ENCODE data around the gene CUL3. TPM values are rescaled to one million over a fixed set of nuclear protein-coding genes. Genes with fewer than 3 reads are reported as not detected.

CUL3 gene
- total and polyA plus RNA-seq, 2 experiments from 2014 or later = 86.0 to 125 TPM

DNA sequence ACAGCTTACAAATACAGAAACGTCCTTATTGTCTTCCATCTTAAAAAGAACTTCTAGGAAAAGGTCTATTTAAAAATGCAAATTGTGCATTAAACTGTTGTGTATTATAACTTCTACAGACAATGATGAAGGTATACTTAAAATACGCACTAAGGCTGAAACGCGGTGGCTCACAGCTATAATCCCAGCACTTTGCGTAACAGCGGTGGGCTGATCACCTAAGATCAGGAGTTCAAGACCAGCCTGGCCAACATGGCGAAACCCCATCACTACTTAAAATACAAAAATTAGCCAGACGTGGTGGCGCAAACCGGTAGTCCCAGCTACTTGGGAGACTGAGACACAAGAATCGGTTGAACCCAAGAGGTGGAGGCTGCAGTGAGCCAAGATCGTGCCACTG is 4.9 kb downstream of the CUL3 start (continued):
- TF ChIP-seq, protein P1, sequence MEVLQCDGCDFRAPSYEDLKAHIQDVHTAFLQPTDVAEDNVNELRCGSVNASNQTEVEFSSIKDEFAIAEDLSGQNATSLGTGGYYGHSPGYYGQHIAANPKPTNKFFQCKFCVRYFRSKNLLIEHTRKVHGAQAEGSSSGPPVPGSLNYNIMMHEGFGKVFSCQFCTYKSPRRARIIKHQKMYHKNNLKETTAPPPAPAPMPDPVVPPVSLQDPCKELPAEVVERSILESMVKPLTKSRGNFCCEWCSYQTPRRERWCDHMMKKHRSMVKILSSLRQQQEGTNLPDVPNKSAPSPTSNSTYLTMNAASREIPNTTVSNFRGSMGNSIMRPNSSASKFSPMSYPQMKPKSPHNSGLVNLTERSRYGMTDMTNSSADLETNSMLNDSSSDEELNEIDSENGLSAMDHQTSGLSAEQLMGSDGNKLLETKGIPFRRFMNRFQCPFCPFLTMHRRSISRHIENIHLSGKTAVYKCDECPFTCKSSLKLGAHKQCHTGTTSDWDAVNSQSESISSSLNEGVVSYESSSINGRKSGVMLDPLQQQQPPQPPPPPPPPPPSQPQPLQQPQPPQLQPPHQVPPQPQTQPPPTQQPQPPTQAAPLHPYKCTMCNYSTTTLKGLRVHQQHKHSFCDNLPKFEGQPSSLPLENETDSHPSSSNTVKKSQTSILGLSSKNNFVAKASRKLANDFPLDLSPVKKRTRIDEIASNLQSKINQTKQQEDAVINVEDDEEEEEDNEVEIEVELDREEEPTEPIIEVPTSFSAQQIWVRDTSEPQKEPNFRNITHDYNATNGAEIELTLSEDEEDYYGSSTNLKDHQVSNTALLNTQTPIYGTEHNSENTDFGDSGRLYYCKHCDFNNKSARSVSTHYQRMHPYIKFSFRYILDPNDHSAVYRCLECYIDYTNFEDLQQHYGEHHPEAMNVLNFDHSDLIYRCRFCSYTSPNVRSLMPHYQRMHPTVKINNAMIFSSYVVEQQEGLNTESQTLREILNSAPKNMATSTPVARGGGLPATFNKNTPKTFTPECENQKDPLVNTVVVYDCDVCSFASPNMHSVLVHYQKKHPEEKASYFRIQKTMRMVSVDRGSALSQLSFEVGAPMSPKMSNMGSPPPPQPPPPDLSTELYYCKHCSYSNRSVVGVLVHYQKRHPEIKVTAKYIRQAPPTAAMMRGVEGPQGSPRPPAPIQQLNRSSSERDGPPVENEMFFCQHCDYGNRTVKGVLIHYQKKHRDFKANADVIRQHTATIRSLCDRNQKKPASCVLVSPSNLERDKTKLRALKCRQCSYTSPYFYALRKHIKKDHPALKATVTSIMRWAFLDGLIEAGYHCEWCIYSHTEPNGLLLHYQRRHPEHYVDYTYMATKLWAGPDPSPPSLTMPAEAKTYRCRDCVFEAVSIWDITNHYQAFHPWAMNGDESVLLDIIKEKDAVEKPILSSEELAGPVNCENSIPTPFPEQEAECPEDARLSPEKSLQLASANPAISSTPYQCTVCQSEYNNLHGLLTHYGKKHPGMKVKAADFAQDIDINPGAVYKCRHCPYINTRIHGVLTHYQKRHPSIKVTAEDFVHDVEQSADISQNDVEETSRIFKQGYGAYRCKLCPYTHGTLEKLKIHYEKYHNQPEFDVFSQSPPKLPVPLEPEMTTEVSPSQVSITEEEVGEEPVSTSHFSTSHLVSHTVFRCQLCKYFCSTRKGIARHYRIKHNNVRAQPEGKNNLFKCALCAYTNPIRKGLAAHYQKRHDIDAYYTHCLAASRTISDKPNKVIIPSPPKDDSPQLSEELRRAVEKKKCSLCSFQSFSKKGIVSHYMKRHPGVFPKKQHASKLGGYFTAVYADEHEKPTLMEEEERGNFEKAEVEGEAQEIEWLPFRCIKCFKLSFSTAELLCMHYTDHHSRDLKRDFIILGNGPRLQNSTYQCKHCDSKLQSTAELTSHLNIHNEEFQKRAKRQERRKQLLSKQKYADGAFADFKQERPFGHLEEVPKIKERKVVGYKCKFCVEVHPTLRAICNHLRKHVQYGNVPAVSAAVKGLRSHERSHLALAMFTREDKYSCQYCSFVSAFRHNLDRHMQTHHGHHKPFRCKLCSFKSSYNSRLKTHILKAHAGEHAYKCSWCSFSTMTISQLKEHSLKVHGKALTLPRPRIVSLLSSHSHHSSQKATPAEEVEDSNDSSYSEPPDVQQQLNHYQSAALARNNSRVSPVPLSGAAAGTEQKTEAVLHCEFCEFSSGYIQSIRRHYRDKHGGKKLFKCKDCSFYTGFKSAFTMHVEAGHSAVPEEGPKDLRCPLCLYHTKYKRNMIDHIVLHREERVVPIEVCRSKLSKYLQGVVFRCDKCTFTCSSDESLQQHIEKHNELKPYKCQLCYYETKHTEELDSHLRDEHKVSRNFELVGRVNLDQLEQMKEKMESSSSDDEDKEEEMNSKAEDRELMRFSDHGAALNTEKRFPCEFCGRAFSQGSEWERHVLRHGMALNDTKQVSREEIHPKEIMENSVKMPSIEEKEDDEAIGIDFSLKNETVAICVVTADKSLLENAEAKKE (CRISPR knock-in tag; IDR thresholded peaks at IDR 0.05) = no peak
- no peak for TF ChIP-seq EZH2phosphoT487 (IDR thresholded peaks at IDR 0.05; ENCODE audit: unreplicated experiment)
- no peak for TF ChIP-seq NANOG (IDR thresholded peaks at IDR 0.05; ENCODE audit: borderline replicate concordance)
- no peak for TF ChIP-seq CREB1 (CRISPR knock-in tag; IDR thresholded peaks at IDR 0.05; ENCODE audit: low read depth)
- TF ChIP-seq ZNF114 (CRISPR knock-in tag; IDR thresholded peaks at IDR 0.05) = no peak
- TF ChIP-seq, protein P2, sequence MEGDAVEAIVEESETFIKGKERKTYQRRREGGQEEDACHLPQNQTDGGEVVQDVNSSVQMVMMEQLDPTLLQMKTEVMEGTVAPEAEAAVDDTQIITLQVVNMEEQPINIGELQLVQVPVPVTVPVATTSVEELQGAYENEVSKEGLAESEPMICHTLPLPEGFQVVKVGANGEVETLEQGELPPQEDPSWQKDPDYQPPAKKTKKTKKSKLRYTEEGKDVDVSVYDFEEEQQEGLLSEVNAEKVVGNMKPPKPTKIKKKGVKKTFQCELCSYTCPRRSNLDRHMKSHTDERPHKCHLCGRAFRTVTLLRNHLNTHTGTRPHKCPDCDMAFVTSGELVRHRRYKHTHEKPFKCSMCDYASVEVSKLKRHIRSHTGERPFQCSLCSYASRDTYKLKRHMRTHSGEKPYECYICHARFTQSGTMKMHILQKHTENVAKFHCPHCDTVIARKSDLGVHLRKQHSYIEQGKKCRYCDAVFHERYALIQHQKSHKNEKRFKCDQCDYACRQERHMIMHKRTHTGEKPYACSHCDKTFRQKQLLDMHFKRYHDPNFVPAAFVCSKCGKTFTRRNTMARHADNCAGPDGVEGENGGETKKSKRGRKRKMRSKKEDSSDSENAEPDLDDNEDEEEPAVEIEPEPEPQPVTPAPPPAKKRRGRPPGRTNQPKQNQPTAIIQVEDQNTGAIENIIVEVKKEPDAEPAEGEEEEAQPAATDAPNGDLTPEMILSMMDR (conservative IDR thresholded peaks at IDR 0.05; ENCODE audit: low read depth in 2 of 2) = no peak
- no peak for TF ChIP-seq STAT1 (IDR thresholded peaks at IDR 0.05; ENCODE audit: unreplicated experiment)
- TF ChIP-seq JUNB (IDR thresholded peaks at IDR 0.05; ENCODE audit: unreplicated experiment) = no peak
- TF ChIP-seq, protein P3, sequence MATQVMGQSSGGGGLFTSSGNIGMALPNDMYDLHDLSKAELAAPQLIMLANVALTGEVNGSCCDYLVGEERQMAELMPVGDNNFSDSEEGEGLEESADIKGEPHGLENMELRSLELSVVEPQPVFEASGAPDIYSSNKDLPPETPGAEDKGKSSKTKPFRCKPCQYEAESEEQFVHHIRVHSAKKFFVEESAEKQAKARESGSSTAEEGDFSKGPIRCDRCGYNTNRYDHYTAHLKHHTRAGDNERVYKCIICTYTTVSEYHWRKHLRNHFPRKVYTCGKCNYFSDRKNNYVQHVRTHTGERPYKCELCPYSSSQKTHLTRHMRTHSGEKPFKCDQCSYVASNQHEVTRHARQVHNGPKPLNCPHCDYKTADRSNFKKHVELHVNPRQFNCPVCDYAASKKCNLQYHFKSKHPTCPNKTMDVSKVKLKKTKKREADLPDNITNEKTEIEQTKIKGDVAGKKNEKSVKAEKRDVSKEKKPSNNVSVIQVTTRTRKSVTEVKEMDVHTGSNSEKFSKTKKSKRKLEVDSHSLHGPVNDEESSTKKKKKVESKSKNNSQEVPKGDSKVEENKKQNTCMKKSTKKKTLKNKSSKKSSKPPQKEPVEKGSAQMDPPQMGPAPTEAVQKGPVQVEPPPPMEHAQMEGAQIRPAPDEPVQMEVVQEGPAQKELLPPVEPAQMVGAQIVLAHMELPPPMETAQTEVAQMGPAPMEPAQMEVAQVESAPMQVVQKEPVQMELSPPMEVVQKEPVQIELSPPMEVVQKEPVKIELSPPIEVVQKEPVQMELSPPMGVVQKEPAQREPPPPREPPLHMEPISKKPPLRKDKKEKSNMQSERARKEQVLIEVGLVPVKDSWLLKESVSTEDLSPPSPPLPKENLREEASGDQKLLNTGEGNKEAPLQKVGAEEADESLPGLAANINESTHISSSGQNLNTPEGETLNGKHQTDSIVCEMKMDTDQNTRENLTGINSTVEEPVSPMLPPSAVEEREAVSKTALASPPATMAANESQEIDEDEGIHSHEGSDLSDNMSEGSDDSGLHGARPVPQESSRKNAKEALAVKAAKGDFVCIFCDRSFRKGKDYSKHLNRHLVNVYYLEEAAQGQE (IDR thresholded peaks at IDR 0.05; ENCODE audit: unreplicated experiment) = no peak
- TF ChIP-seq, protein P4, sequence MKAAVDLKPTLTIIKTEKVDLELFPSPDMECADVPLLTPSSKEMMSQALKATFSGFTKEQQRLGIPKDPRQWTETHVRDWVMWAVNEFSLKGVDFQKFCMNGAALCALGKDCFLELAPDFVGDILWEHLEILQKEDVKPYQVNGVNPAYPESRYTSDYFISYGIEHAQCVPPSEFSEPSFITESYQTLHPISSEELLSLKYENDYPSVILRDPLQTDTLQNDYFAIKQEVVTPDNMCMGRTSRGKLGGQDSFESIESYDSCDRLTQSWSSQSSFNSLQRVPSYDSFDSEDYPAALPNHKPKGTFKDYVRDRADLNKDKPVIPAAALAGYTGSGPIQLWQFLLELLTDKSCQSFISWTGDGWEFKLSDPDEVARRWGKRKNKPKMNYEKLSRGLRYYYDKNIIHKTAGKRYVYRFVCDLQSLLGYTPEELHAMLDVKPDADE (IDR thresholded peaks at IDR 0.05) = no peak

Data from GM23338 (cell line).